HG03103 (cell line): ENCODE measurements around the gene EIF6.
"Not testable (repeated sequence)": the region's sequence is repeated elsewhere in the genome, so short reads cannot be mapped to it uniquely, and the experiment has no call there.

Experiments used
- ATAC-seq: cut with Tn5 transposase; IDR thresholded peaks from one replicate; pipeline ENCODE4 v1.9.1; 2021; ENCODE audit warnings: low read depth; ENCODE audit not compliant: unreplicated experiment

The EIF6 gene

DNA sequence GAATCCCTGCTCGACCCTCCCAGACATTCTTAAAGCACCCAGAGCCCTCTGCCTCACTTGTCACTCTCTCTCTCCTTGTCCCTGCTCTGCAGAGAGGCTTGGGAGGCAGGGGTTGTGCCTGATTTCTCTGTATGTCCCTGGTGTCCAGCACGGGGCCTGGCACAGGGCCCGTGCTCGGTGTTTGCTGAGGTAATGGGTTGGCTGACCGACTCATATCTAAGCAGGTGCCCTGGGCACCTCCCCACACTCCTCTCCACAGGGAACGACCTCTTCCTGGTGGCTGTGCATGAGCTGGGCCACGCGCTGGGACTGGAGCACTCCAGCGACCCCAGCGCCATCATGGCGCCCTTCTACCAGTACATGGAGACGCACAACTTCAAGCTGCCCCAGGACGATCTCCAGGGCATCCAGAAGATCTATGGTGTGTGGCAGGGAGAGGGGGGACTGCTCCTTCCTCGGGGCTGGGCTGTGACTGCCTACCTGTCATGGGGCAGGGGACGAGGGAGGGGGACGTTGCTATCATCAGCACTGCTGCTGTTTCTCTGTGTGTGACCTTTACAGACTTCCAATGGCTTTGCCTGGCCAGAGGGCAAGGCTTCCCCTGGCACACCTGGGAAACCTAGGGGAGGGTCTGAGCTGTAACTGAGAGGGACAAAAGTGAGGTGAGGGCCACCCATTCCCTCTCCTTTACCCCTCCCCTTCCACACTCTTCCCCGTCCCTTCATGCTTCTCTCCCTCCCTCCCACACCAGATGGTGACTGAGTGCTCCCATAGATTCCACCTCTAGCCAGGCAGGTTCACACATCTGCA is 20.8 kb downstream of the EIF6 start:
- ATAC-seq = no peak

DNA sequence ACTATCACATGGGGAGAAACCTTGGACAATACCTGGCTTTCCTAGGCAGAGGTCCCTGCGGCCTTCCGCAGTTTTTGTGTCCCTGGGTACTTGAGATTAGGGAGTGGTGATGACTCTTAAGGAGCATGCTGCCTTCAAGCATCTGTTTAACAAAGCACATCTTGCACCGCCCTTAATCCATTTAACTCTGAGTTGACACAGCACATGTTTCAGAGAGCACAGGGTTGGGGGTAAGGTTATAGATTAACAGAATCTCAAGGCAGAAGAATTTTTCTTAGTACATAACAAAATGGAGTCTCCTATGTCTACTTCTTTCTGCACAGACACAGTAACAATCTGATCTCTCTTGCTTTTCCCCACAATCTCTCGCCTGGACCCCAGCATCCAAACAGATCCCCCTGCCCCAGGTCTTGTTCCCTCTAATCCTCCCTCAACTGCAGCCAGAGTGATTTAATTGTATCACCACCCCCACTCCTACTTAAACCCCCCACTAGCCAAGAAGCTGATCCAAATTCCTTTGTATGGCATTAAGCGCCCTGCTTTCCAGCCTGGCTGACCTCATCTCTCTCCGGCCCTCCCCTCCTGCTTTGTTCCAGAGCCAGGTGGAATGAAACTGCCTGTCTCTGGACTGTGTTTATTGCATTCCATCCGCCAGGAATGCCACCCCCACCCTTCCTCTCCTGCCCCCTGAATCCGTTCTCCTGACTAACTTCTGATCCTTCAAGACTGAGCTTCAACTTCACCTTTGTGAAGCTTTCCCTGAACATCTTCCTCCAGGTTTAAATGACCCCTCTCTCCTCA is 21.6 kb downstream of the EIF6 start:
- ATAC-seq = not testable (repeated sequence)

DNA sequence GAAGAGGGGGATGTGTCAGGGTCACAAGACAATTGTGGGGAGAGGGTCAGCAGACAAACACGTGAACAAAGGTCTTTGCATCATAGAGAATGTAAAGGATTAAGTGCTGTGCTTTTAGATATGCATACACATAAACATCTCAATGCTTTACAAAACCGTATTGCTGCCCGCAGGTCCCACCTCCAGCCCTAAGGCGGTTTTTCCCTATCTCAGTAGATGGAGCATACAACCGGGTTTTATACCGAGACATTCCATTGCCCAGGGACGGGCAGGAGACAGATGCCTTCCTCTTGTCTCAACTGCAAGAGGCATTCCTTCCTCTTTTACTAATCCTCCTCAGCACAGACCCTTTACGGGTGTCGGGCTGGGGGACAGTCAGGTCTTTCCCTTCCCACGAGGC is 22.3 kb downstream of the EIF6 start:
- ATAC-seq = not testable (repeated sequence)

DNA sequence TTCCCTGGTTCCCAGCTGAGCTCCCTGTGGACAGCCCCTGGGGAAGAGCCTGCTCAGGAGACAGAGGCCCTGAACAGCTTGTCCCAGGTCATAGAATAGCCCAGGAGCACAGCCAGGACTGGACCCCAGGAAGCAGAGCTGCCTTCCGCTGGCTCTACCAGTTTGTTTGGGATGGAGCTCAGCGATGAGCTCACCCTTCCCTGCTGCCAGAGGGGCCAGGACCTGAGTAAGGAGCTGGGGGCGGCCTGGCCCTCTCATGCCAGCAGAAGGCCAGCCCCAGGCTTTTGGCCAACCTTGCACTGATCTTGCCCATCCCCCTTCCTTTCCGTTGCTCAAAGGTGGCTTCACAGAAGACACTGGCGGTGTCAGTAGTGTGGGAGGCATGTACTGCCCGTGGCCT is 24.1 kb downstream of the EIF6 start:
- no peak for ATAC-seq

DNA sequence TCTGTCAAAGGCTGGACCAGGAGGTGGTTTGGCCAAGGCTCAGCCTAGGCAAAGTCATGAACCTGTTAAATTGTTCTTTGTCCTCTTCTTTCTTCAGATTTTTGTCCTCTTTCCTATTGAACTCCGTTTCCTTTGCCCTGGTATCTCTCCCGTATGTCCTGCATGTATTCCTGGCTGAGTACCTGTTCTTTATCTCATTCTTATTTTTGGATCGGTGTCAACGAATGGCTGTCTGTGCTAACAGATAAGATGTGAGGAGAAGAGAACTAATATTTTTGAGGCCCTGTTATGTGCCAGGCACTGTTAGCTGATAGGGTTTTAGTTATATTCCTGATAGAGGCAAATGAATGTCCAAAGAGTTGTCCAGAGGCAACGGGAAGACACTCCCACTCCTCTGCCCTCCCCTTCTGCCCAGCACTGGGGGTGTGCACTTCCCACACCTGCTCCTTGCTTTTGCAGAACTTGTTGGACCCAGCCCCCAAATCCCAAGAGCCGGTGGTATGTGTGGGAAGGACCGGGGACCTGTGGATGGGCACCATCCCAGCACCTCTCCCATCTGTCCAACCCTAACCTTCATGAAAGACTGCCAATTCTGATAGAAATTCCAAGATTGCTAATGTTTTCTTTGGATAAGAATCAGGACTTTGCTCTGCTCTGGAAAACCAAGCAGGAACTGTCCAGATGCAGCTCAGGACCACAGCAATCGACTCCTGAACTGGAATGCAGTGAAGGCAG is 27.2 kb downstream of the EIF6 start:
- ATAC-seq = no peak

DNA sequence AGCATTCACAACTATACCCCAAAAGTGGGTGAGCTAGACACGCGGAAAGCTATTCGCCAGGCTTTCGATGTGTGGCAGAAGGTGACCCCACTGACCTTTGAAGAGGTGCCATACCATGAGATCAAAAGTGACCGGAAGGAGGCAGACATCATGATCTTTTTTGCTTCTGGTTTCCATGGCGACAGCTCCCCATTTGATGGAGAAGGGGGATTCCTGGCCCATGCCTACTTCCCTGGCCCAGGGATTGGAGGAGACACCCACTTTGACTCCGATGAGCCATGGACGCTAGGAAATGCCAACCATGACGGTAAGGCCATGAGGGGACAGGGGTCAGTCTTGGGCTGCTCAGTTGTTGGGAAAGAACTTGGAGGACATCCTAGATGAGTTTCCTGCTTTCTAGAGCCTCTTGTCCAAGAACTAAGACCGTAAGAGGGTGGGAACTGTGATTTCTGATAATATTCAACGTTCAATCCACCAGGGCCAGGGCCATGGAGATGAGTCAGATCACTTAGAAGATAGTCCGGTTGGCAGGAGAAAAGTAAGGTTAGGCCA is 30.0 kb downstream of the EIF6 start:
- no peak for ATAC-seq

DNA sequence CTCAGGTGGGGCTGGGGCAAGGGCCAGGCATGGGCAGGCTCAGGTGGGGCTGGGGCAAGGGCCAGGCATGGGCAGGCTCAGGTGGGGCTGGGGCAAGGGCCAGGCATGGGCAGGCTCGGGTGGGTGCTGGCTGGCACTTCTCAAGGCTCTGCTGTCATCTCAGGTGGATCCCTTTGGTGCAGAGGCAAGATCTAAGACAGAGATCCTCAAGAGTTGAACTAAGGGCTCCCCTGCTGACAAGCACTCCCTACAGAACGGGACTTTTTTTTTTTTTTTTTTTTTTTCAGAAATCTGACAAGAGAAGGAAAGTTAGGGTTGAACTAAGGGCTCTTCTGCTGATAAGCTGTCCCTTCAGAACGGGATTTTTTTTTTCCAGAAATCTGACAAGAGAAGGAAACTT is 31.6 kb downstream of the EIF6 start:
- ATAC-seq = no peak

DNA sequence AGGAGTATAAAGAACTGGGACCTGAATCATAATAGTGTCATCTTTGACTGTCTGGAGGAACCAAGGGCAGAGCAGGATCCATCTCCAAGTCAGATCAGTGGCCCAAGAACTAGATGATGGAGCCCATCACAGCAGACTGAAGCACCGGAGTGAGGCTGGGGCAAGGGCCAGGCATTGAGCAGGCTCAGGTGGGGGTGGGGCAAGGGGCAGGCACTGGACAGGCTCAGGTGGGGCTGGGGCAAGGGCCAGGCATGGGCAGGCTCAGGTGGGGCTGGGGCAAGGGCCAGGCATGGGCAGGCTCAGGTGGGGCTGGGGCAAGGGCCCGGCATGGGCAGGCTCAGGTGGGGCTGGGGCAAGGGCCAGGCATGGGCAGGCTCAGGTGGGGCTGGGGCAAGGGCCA is 32.0 kb downstream of the EIF6 start:
- not testable (repeated sequence) for ATAC-seq

DNA sequence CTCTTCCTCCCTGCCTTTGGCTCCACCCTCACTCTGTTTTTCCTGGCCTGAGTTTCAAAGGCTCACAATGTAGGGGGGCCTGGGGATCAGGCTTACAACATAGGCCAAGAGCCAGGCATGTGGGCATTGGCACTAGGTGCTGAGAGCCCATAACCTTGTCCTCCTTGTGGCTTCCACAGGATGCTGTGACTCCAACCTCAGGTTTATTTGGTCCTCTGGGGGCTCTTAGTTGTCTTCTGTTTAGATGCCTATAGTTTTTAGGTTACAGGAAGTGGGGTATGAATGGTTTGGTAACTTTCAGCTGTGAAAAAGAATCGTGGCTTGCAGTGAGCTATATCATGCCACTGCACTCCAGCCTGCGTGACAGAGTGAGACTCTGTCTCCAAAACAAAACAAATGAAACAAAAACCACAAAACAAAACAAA is 32.5 kb downstream of the EIF6 start:
- ATAC-seq = no peak

DNA sequence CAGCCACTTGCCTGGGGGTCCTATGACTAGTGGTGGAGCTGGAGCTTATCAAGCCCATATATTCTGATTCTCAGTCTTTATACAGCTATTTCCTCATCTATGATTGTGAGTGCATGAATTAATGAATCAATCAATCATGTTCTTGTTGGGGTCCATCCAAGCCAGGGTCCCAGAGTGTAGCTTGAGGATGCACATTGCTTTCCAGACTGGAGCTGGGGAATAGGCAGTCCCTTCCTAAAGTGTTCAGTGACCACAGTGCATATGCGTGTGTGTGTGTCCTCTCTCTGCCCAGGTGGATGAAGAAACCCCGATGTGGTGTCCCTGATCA is 33.0 kb downstream of the EIF6 start:
- ATAC-seq = no peak

DNA sequence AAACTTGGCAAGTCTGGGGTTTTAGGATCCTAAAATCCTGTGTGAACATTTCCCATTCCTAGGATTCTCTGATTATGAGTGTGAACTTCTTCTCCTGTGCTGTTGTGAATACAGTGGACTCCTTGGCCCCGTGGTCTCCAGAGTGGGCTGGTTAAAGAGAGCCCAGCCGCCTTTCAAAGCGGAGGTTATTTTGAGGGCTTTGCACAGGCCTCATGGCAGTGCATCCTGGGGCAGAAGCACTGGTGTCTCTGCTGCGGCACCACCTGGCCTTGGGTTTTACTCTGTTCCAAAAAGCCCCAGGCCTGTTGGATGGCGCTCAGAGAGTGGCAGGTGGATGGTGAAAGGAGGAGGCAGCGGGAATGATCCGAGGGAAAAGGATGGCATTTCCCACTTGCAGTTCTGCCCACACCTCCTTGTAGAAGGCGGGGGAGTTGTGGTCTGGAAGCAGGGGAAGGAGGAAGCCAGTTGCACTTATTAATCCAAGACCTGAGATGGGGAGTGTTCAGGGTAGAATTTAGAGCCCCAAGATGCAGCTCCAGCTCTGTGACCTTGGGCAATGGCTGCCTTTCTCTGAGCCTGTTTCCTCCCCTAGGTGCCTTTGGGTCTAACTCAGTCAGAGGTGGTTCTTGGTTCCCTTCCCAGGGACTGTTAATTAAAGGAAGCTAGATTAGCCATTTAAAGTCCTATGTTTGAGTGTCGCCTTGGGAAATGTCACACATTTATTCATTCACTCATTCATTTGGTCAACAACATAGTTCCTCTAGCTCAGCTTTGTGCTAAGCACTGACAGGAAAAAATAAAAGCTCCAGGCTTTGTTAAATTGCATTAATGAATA is 35.7 kb downstream of the EIF6 start:
- no peak for ATAC-seq

DNA sequence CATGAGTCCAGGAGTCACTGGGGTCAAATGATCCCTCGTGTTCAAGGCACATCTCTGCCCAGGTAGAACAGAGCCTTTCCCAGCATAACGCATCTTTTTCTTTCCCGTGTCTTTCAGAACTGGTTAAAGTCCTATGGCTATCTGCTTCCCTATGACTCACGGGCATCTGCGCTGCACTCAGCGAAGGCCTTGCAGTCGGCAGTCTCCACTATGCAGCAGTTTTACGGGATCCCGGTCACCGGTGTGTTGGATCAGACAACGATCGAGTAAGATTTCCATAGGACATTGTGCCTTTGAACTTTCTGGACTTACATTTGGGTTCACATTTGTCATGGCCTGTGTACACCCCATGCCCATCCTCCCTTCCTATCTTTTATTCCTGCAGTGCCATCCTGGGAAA is 37.8 kb downstream of the EIF6 start:
- no peak for ATAC-seq

DNA sequence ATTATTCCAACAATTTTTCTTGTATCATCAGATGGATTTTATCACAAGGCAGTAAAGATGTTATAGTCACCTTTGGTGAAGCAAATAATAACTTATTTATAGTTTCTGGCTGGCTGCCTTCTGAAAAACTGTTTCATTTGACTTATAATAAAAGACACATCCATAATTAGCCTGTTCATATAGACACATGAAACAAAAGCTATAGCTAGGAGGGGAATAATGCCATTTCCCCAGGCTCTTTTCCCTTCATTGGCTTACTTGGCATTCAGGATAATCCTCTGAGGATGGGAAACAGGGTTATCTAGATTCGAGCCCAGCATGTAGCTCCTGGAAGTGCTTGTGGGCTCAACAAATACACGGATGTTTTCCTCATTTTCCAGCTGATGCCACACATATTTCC is 40.6 kb downstream of the EIF6 start:
- no peak for ATAC-seq

DNA sequence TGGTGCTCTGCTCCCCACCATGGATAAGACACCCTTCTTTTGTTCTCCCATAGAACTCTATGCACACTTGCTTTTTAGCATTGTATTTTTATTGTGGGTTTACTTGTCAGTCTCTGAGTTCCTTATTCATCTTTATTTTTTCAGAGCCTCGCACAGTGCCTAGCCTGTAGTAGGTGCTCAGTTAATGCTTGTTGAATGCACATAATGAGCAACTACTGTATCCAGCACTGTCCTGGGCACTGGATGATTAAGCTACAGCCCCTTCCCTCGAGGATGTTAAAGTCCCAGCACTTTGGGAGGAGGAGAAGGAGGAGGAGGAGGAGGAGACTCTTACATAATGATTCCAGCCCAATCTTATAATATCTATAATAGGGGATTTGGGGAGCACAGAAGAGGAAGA is 41.3 kb downstream of the EIF6 start:
- no peak for ATAC-seq

DNA sequence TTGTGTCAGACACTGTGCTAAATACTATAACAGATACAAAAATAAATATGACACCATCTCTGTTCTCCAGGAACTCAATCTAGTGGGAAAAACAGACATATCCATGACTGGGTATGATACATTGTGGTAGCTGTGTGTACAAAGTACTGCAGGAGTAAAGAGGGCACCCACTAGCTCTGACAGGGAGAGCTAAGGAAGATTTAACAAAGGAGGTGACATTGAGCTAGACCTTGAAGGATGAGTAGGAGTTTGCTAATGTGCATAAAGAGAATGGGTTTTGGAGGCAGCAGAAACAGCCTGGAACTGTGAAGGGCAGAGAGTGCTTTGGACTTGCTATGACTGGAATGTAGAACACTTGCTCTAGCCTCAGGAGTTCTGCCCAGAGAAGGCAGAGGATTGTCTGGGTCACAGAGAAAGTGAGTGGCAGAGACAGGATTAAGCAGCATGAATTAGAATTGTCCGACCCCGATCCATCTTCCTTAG is 43.7 kb downstream of the EIF6 start:
- ATAC-seq = no peak

DNA sequence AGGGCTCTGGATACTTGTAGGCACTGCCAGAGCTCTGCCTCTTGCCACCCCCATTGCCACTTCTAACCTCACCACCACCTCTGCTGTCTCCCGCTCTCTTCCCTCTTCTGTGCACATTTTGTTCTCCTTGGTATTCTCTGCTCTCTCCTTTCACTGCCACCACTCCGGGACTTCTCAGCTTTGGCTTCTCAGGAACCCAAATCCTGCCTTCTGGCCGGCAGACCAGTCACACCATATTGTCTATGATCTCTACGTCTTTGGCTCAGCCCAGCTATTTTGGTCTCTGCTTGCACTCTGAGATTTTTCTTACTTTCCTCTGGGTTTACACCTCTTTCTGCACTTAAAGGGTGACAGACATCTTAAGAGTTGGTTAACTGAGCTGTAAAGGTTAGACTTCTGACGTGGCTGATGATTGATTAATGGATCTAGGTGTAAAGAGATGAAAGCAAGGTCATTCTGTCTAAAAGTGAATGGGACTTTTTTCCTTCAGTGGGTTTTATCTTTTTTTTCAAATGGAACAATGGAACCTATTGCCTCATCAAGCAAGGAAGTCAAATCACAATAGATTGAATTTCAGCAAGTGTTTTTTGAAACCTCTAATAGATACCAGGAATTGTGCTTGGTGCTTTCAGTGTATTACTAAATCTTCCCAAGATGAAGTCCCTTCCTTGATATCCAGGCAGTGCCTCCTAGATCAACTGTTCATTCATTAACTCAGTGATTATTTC is 44.3 kb downstream of the EIF6 start:
- ATAC-seq = no peak

DNA sequence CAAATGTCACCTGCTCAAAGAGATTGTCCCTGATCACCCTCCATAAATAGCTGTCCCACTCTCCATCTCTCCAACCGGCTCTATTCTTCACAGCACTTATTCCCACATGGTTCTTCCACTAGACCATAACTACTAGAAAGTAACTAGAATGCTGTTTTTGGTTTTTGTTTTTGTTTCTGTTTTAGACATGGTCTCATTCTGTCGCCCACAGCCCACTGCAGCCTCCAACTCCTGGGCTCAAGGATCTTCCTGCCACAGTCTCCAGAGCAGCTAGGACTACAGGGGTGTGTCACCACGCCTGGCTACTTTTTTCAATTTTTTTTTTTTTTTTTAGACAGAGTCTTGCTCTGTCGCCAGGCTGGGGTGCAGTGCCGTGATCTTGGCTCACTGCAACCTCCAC is 45.8 kb downstream of the EIF6 start:
- no peak for ATAC-seq

DNA sequence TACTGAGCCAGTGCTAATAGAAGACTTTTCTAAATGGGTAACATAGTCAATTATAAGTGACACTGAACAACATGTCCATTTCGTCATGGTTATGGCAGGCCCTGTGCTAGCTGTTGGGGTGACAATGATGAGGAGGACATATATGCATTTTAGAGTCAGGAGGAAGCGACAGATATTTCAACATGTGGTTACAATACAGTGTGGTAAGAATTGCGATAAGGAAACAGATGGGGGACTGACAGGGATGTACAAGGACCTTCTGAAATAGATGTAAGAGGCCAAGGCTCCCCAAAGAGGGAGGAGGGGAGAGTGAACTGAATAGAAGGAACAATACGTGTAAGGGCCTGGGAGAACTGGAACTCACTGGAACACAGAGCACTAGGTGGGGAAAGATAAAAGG is 46.4 kb downstream of the EIF6 start:
- no peak for ATAC-seq

DNA sequence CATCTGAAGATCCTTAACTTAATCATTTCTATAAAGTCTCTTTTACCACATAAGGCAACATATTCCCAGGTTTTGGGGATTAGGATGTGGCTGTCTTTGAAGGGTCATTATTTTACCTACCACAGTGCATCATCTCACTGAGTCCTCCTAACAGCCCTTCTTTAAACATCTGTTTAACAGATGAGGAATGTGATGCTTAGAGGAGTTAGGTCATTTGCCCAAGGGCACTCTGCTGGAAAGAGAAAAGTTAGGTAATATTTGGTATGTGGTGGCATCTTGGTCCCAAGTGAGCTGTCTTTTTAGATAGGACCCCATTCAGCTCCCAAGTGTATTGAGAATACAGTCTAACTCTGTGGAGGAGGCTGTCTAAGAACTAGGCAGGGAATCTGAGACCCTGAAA is 47.1 kb downstream of the EIF6 start:
- no peak for ATAC-seq

DNA sequence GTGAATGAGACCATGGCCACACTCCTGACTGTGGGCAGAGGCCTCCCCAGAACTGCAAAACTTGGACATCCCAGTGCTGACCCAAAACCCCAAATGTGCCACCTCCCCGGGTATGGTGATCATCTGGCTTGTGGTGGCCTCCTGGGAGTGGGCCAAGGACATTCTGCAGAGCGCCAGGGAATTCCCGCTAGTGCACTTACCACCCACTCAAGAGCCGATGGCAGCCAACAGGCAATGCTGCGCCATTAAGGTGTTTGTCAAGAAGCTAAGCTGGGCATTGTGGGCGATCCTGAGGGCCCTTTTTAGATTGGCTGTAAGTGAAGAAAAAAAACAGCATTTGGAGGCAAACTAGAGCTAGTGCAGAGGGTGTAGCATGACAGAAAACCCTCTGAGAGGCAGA is 48.7 kb downstream of the EIF6 start:
- no peak for ATAC-seq
